Ovary (tissue), 9 donors: ENCODE measurements around the gene TMEM114. TPM values are rescaled to one million over a fixed set of nuclear protein-coding genes. Genes with fewer than 3 reads are reported as not detected.

Source experiments
- DNase-seq, 5 donors: peaks; one replicate each; pipeline ENCODE4 v3.0.0-alpha.2; 2019 to 2020
- H3K27ac ChIP-seq, 2 donors: fragments of 200-600 bp; one replicate each; pipeline versions ENCODE4 v1.5.1 to v1.8.0; 2019 to 2022
- H3K27me3 ChIP-seq: fragments of 200-600 bp; one replicate; pipeline ENCODE4 v1.8.0; 2022
- H3K36me3 ChIP-seq: fragments of 200-600 bp; sonication (generic); one replicate; pipeline ENCODE4 v1.5.1; 2019
- H3K4me1 ChIP-seq: one replicate; pipeline ENCODE4 v1.8.1; 2013; ENCODE audit warnings: mild to moderate bottlenecking, moderate library complexity; ENCODE audit not compliant: insufficient read depth
- H3K4me3 ChIP-seq: fragments of 200-600 bp; sonication (generic); one replicate; pipeline ENCODE4 v1.5.1; 2017
- H3K9me3 ChIP-seq, 2 donors: fragments of 200-600 bp in 1 of 2; sonication (generic) in 1 of 2; one replicate each; pipeline versions ENCODE4 v1.5.1 to v1.8.1; 2013 to 2019; ENCODE audit warnings: mild to moderate bottlenecking in 1 of 2, moderate library complexity in 1 of 2
- EP300 ChIP-seq: sonication (generic); formaldehyde crosslinking; IDR thresholded peaks from one replicate; pipeline ENCODE4 v1.6.1; 2017; ENCODE audit warnings: antibody characterized with exemption
- POLR2A ChIP-seq: fragments of 450-650 bp; IDR thresholded peaks from one replicate; pipeline ENCODE4 v1.6.1; 2017; ENCODE audit warnings: antibody characterized with exemption, mild to moderate bottlenecking, moderate library complexity
- whole genome bisulfite sequencing, 3 donors: extraction: QIAGEN DNeasy Blood & Tissue Kit in 1 of 3; methylation state at CpG; one replicate each; pipeline versions ENCODE4 v1.1.5 to v1.1.7; 2013 to 2017; 5-methylcytosine and 5-hydroxymethylcytosine counted together
- intact Hi-C, 4 donors: fragments of 100-400 bp; cut with DNase I; formaldehyde crosslinking; loops; one replicate each; pipeline versions ENCODE4 v1.11.0 to v1.15.1; 2022 to 2023
- polyA plus RNA-seq, 2 donors: library from polyadenylated mRNA; stranded (reverse); fragments of 200-250 nt in 1 of 2; fragments of 350-450 nt in 1 of 2; fragmentation: Illumina TruSeq in 1 of 2; extraction: RNeasy Lipid Tissue Mini Kit (QIAGEN cat#74804) in 1 of 2; gene quantifications; one replicate each; pipeline ENCODE4 v1.2.3, GENCODE V29; 2013 to 2014
- total RNA-seq, 7 donors: library from RNA; depleted of rRNA in 2 of 7; stranded (reverse); fragments of >200 nt in 2 of 7; fragmentation: NEBNext Ultra II Directional in 3 of 7; extraction: Animal tissue kit (Norgen Biotek cat#: 25700) in 3 of 7; gene quantifications; one replicate each; pipeline versions ENCODE4 v1.1.0 to v1.2.4, GENCODE V29; 2016 to 2023
- TF ChIP-seq, protein P1 (sequence below), 3 donors: fragments of 450-650 bp in 2 of 3; fragments of 200-600 bp in 1 of 3; IDR thresholded peaks; one replicate each; pipeline versions ENCODE4 v1.5.1 to v1.8.0; 2016 to 2022; ENCODE audit warnings: antibody characterized with exemption in 3 of 3, mild to moderate bottlenecking in 1 of 3
- donor health status: DM: no; HTN: no; CAD: no; lungs with moderate emphysema.
- donor health status: DM: no; HTN: no; CAD: no.
- donor health status: Bipolar disorder and iron deficiency.
- donor health status: DM: yes; HTN: yes; CAD: no.
- donor health status: DM: no; HTN: no; CAD: no.
- donor health status: DM: yes; HTN: yes; CAD: no.

Gene TMEM114
- total and polyA plus RNA-seq, 9 donors = not detected

- intact Hi-C loops = no loop called here
- 50 to 65% (median 54%) methylated on average over 9 of the region's 9 CpGs for WGBS, 3 donors
- TF ChIP-seq EP300 (no peak), POLR2A (no peak)
- TF ChIP-seq, protein P1, sequence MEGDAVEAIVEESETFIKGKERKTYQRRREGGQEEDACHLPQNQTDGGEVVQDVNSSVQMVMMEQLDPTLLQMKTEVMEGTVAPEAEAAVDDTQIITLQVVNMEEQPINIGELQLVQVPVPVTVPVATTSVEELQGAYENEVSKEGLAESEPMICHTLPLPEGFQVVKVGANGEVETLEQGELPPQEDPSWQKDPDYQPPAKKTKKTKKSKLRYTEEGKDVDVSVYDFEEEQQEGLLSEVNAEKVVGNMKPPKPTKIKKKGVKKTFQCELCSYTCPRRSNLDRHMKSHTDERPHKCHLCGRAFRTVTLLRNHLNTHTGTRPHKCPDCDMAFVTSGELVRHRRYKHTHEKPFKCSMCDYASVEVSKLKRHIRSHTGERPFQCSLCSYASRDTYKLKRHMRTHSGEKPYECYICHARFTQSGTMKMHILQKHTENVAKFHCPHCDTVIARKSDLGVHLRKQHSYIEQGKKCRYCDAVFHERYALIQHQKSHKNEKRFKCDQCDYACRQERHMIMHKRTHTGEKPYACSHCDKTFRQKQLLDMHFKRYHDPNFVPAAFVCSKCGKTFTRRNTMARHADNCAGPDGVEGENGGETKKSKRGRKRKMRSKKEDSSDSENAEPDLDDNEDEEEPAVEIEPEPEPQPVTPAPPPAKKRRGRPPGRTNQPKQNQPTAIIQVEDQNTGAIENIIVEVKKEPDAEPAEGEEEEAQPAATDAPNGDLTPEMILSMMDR (IDR thresholded peaks at IDR 0.05) = no peak
- H3K9me3 ChIP-seq = no peaks in the 10 kb centered on the region
- peaks cover 1% of the 10 kb centered on the region for H3K4me1 ChIP-seq
- no peak for DNase-seq
- H3K36me3 ChIP-seq = no peaks in the 10 kb centered on the region
- H3K4me3 ChIP-seq = no peak overlapping the region
- H3K27ac ChIP-seq = no peak overlapping the region
- H3K27me3 ChIP-seq = no peaks in the 10 kb centered on the region
These were observed 24.2 kb upstream of the TMEM114 start for GRCh38 chr16:8614435-8615029.

GRCh38 chr16:8611886-8612600 is 21.7 kb upstream of the TMEM114 start:
- 93 to 98% (median 93%) methylated on average over 1 of the region's 1 CpG for WGBS, 3 donors
- H3K27me3 ChIP-seq = no peaks in the 10 kb centered on the region
- H3K36me3 ChIP-seq = no peaks in the 10 kb centered on the region
- intact Hi-C loops = no loop called here
- TF ChIP-seq, protein P1 (IDR thresholded peaks at IDR 0.05) = no peak
- TF ChIP-seq EP300 (no peak), POLR2A (no peak)
- no peak overlapping the region for H3K4me3 ChIP-seq
- DNase-seq = no peak
- H3K9me3 ChIP-seq = no peaks in the 10 kb centered on the region
- no peak overlapping the region for H3K27ac ChIP-seq
- H3K4me1 ChIP-seq = no peaks in the 10 kb centered on the region

GRCh38 chr16:8611122-8611521 is 20.8 kb upstream of the TMEM114 start:
- no peak overlapping the region for H3K27ac ChIP-seq
- 72 to 75% (median 73%) methylated on average over 4 of the region's 4 CpGs for WGBS, 3 donors
- H3K4me3 ChIP-seq = no peak overlapping the region
- H3K27me3 ChIP-seq = no peaks in the 10 kb centered on the region
- intact Hi-C loops = no loop called here
- no peaks in the 10 kb centered on the region for H3K9me3 ChIP-seq
- H3K4me1 ChIP-seq = no peaks in the 10 kb centered on the region
- TF ChIP-seq EP300 (no peak), POLR2A (no peak)
- TF ChIP-seq, protein P1 (IDR thresholded peaks at IDR 0.05) = no peak
- no peaks in the 10 kb centered on the region for H3K36me3 ChIP-seq
- DNase-seq = no peak

- DNase-seq = no peak
- intact Hi-C loops = no loop called here
- Histone ChIP-seq H3K36me3 (no peaks in the 10 kb centered on the region), H3K4me3 (no peak overlapping the region), H3K4me1 (no peaks in the 10 kb centered on the region), H3K27ac (no peak overlapping the region), H3K9me3 (peaks cover 0 to 4% of the 10 kb centered on the region in 2 donors), H3K27me3 (no peaks in the 10 kb centered on the region)
- WGBS, 3 donors = 39 to 60% (median 55%) methylated on average over 9 of the region's 9 CpGs
- TF ChIP-seq EP300 (no peak), POLR2A (no peak)
- TF ChIP-seq, protein P1 (IDR thresholded peaks at IDR 0.05) = no peak
These were observed 16.9 kb upstream of the TMEM114 start for GRCh38 chr16:8607214-8607613.
